Neuron (in vitro differentiated cells): ENCODE results near the gene REL.
"Not testable (repeated sequence)": the region's sequence is repeated elsewhere in the genome, so short reads cannot be mapped to it uniquely, and the experiment has no call there.

ENCODE experiments used
- H2AFZ ChIP-seq: one replicate; pipeline ENCODE4 v1.6.1; 2013; ENCODE audit warnings: low read depth, mild to moderate bottlenecking, inconsistent platforms, low read length, moderate library complexity
- H3K27me3 ChIP-seq: one replicate; pipeline ENCODE4 v1.6.1; 2013; ENCODE audit warnings: low read length; ENCODE audit not compliant: insufficient read depth
- H3K36me3 ChIP-seq: one replicate; pipeline ENCODE4 v1.6.1; 2013; ENCODE audit warnings: low read length; ENCODE audit not compliant: insufficient read depth
- H3K4me1 ChIP-seq: one replicate; pipeline ENCODE4 v1.6.1; 2013; ENCODE audit warnings: low read length; ENCODE audit not compliant: insufficient read depth
- H3K4me3 ChIP-seq: 2 replicates; pipeline ENCODE4 v1.5.1; 2013; ENCODE audit warnings: mild to moderate bottlenecking, low read length, moderate library complexity
- H3K9me3 ChIP-seq: one replicate; pipeline ENCODE4 v1.6.1; 2013; ENCODE audit warnings: low read length

REL gene

GRCh38 chr2:60901296-60901695 lies 19.9 kb downstream of the REL start:
- H3K27me3 ChIP-seq, H3K4me3 ChIP-seq, H3K4me1 ChIP-seq, H3K9me3 ChIP-seq, H2AFZ ChIP-seq: not testable (repeated sequence)
- peaks cover 14% of the 10 kb centered on the region for H3K36me3 ChIP-seq

GRCh38 chr2:60905867-60906266 lies 24.5 kb downstream of the REL start:
- H3K36me3 ChIP-seq, H3K4me3 ChIP-seq, H2AFZ ChIP-seq, H3K9me3 ChIP-seq, H3K27me3 ChIP-seq, H3K4me1 ChIP-seq: not testable (repeated sequence)

- no peak overlapping the region for H3K4me3 ChIP-seq
- no peak overlapping the region for H2AFZ ChIP-seq
- H3K27me3 ChIP-seq, result no peaks in the 10 kb centered on the region
- peaks cover 4% of the 10 kb centered on the region for H3K36me3 ChIP-seq
- H3K4me1 ChIP-seq, result no peaks in the 10 kb centered on the region
- H3K9me3 ChIP-seq, result no peaks in the 10 kb centered on the region
These were observed 25.0 kb downstream of the REL start for GRCh38 chr2:60906395-60906794.

GRCh38 chr2:60907329-60907728 lies 26.0 kb downstream of the REL start:
- H3K4me1 ChIP-seq, result no peaks in the 10 kb centered on the region
- no peaks in the 10 kb centered on the region for H3K9me3 ChIP-seq
- peaks cover 2% of the 10 kb centered on the region for H3K36me3 ChIP-seq
- H2AFZ ChIP-seq, result no peak overlapping the region
- no peak overlapping the region for H3K4me3 ChIP-seq
- no peaks in the 10 kb centered on the region for H3K27me3 ChIP-seq

GRCh38 chr2:60925994-60926740 lies 44.8 kb downstream of the REL start:
- no peak overlapping the region for H2AFZ ChIP-seq
- H3K9me3 ChIP-seq, result no peaks in the 10 kb centered on the region
- H3K36me3 ChIP-seq, result peaks cover 22% of the 10 kb centered on the region

GRCh38 chr2:60926741-60927552 lies 45.6 kb downstream of the REL start:
- no peaks in the 10 kb centered on the region for H3K27me3 ChIP-seq
- H3K9me3 ChIP-seq, result no peaks in the 10 kb centered on the region

More at GRCh38 chr2:60925994-60926740, 44.8 kb downstream of the REL start:
- Histone ChIP-seq H3K4me3 (no peak overlapping the region), H3K27me3 (no peaks in the 10 kb centered on the region), H3K4me1 (no peaks in the 10 kb centered on the region)

GRCh38 chr2:60932061-60932460 lies 50.7 kb downstream of the REL start:
- H2AFZ ChIP-seq, H3K4me3 ChIP-seq, H3K9me3 ChIP-seq, H3K27me3 ChIP-seq, H3K36me3 ChIP-seq, H3K4me1 ChIP-seq: not testable (repeated sequence)

More at GRCh38 chr2:60926741-60927552, 45.6 kb downstream of the REL start:
- Histone ChIP-seq H3K4me3 (no peak overlapping the region), H2AFZ (no peak overlapping the region), H3K36me3 (peaks cover 18% of the 10 kb centered on the region), H3K4me1 (no peaks in the 10 kb centered on the region)

GRCh38 chr2:60932954-60933353 lies 51.6 kb downstream of the REL start:
- Histone ChIP-seq H3K27me3 (no peaks in the 10 kb centered on the region), H3K4me1 (no peaks in the 10 kb centered on the region), H2AFZ (no peak overlapping the region), H3K36me3 (peaks cover under 1% of the 10 kb centered on the region), H3K9me3 (no peaks in the 10 kb centered on the region), H3K4me3 (no peak overlapping the region)

GRCh38 chr2:60934165-60934722 lies 52.9 kb downstream of the REL start:
- Histone ChIP-seq H3K9me3 (no peaks in the 10 kb centered on the region), H3K36me3 (no peaks in the 10 kb centered on the region), H3K4me3 (no peak overlapping the region), H3K4me1 (no peaks in the 10 kb centered on the region), H2AFZ (no peak overlapping the region), H3K27me3 (no peaks in the 10 kb centered on the region)

GRCh38 chr2:60936757-60937156 lies 55.4 kb downstream of the REL start:
- no peaks in the 10 kb centered on the region for H3K9me3 ChIP-seq
- H3K4me1 ChIP-seq, result no peaks in the 10 kb centered on the region
- no peaks in the 10 kb centered on the region for H3K27me3 ChIP-seq
- H2AFZ ChIP-seq, result no peak overlapping the region
- H3K36me3 ChIP-seq, result no peaks in the 10 kb centered on the region
- no peak overlapping the region for H3K4me3 ChIP-seq

GRCh38 chr2:60938301-60938700 lies 56.9 kb downstream of the REL start:
- H2AFZ ChIP-seq, result no peak overlapping the region

GRCh38 chr2:60939622-60940021 lies 58.2 kb downstream of the REL start:
- Histone ChIP-seq H3K4me3 (no peak overlapping the region), H3K4me1 (no peaks in the 10 kb centered on the region), H3K9me3 (no peaks in the 10 kb centered on the region), H2AFZ (no peak overlapping the region), H3K36me3 (no peaks in the 10 kb centered on the region), H3K27me3 (no peaks in the 10 kb centered on the region)

More at GRCh38 chr2:60938301-60938700, 56.9 kb downstream of the REL start:
- Histone ChIP-seq H3K4me1 (no peaks in the 10 kb centered on the region), H3K36me3 (no peaks in the 10 kb centered on the region), H3K4me3 (no peak overlapping the region), H3K27me3 (no peaks in the 10 kb centered on the region), H3K9me3 (no peaks in the 10 kb centered on the region)

- Histone ChIP-seq H2AFZ (no peak overlapping the region), H3K4me1 (no peaks in the 10 kb centered on the region), H3K9me3 (peaks cover 1% of the 10 kb centered on the region), H3K36me3 (no peaks in the 10 kb centered on the region), H3K4me3 (no peak overlapping the region), H3K27me3 (no peaks in the 10 kb centered on the region)
These were observed 64.0 kb downstream of the REL start for GRCh38 chr2:60945341-60945740.
